GM13977 (cell line): Measurements from ENCODE around the gene MLLT3.

Experiments
- DNase-seq: peaks from one replicate; pipeline ENCODE4 v3.0.0; 2012; ENCODE audit warnings: low spot score
- CTCF ChIP-seq: IDR thresholded peaks from 2 replicates; pipeline ENCODE4 v1.5.1; 2012; ENCODE audit warnings: mild to moderate bottlenecking, control low read depth; ENCODE audit not compliant: insufficient read depth; ENCODE audit errors: extremely low read depth, missing control alignments
- in situ Hi-C: fragments of 300-500 bp; cut with MboI; formaldehyde crosslinking; loops from one replicate; pipeline ENCODE4 v1.12.0; 2022; ENCODE audit warnings: low sequenced_read_pairs, low pct_unique_long_range_greater_than_20kb, mixed read lengths, inconsistent platforms; ENCODE audit not compliant: unreplicated experiment

MLLT3 gene

GRCh38 chr9:20316372-20316771, 305.9 kb downstream of the MLLT3 start:
- no peak for DNase-seq
- no peak for TF ChIP-seq CTCF
- in situ Hi-C loops = no loop called here

- no peak for TF ChIP-seq CTCF
- no peak for DNase-seq
- in situ Hi-C loops = no loop called here
Observed at GRCh38 chr9:20315677-20316076, 306.6 kb downstream of the MLLT3 start.

GRCh38 chr9:20314981-20315380, 307.3 kb downstream of the MLLT3 start:
- no peak for DNase-seq
- TF ChIP-seq CTCF = no peak
- in situ Hi-C loops = no loop called here

GRCh38 chr9:20313415-20313814, 308.9 kb downstream of the MLLT3 start:
- no peak for DNase-seq
- TF ChIP-seq CTCF = no peak
- in situ Hi-C loops = no loop called here

- DNase-seq = no peak
- TF ChIP-seq CTCF = no peak
- in situ Hi-C loops = no loop called here
Observed at GRCh38 chr9:20312732-20313131, 309.6 kb downstream of the MLLT3 start.

- no peak for TF ChIP-seq CTCF
- in situ Hi-C loops = no loop called here
- no peak for DNase-seq
Observed at GRCh38 chr9:20310024-20310423, 312.3 kb downstream of the MLLT3 start.

GRCh38 chr9:20309124-20309523, 313.2 kb downstream of the MLLT3 start:
- DNase-seq = no peak
- TF ChIP-seq CTCF = no peak
- in situ Hi-C loops = no loop called here
